Activated CD8-positive, alpha-beta T cell treated with anti-CD3 and anti-CD28 coated beads for 36 hours (primary cell): Measurements from ENCODE around the gene OCA2. TPM values are rescaled to one million over a fixed set of nuclear protein-coding genes. Genes with fewer than 3 reads are reported as not detected.

Experiments used
- ATAC-seq: fragments of 200-7000 bp; cut with Tn5 transposase; one replicate; pipeline ENCODE4 v1.10.0; 2021; ENCODE audit warnings: mild to moderate bottlenecking, moderate library complexity
- CTCF ChIA-PET: fragments of 350-600 bp; sonication (Branson Sonifier 250); formaldehyde crosslinking; loops from one replicate; lab custom pipeline; 2021; ENCODE audit warnings: antibody characterized with exemption; lab: Charles Lee
- POLR2A ChIA-PET: fragments of 350-600 bp; sonication (Branson Sonifier 250); formaldehyde crosslinking; loops from one replicate; lab custom pipeline; 2021; ENCODE audit warnings: antibody characterized with exemption; lab: Charles Lee
- DNase-seq: peaks from one replicate; pipeline ENCODE4 v3.0.0-alpha.2; 2020
- H3K27ac Mint-ChIP-seq: one replicate; pipeline ENCODE4 v1.8.0; 2021; ENCODE audit warnings: mild to moderate bottlenecking, mixed read lengths
- H3K27me3 Mint-ChIP-seq: one replicate; pipeline ENCODE4 v1.8.0; 2021; ENCODE audit warnings: mixed read lengths
- H3K36me3 Mint-ChIP-seq: one replicate; pipeline ENCODE4 v1.8.0; 2021; ENCODE audit warnings: low read depth, mixed read lengths
- H3K4me1 Mint-ChIP-seq: one replicate; pipeline ENCODE4 v1.8.0; 2021; ENCODE audit warnings: low read depth, mixed read lengths
- H3K4me3 Mint-ChIP-seq: one replicate; pipeline ENCODE4 v1.8.0; 2021; ENCODE audit warnings: mild to moderate bottlenecking, moderate library complexity, mixed read lengths
- H3K9me3 Mint-ChIP-seq: one replicate; pipeline ENCODE4 v1.8.0; 2021; ENCODE audit warnings: mixed read lengths
- intact Hi-C: fragments of 100-400 bp; cut with micrococcal nuclease; formaldehyde crosslinking; loops from one replicate; pipeline ENCODE4 v1.10.0; 2022
- total RNA-seq, 2 experiments: library from RNA; stranded (reverse); gene quantifications; one replicate each; pipeline ENCODE4 v1.2.3, GENCODE V29; 2021
- TF ChIP-seq, protein P1 (sequence below): fragments of 200-600 bp; IDR thresholded peaks from one replicate; pipeline ENCODE4 v1.8.0; 2022; ENCODE audit warnings: antibody characterized with exemption, mild to moderate bottlenecking

OCA2 gene
- total RNA-seq, 2 experiments from 2014 or later, result not detected

DNA sequence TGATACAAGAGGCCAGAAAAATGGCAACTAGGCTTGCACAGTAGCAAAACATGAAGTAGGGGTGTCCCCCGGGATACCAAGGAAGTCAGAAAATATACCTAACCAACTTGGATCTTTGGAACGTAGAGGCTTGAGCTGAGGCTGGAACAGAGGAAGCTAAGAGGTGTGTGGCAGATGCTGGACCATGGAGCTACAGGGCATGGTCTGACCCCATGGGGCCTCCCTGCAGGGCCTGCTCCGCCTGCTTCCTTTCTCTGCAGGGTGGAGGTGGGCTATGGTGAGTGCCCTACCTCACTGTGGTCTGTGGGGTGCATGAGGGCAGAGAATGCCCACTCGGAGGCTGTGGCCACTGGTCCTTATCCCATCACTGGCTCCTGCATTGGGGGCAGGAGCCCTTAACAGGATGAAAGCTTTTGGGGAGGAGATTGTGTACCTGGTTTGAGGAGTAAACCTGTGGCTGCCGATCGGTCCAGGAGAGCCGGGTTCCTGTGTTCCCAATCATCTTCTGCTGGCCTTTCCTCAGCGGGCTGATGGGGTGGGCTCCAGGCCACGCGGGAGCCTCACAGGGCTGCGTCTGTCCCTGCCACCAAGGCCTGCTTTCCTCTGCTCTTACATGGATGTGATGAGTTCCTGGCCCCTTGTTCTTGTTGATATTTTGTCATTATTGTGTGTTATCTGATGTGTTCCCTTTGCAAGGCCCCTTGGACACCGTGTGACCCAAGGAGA is 96.8 kb downstream of the OCA2 start:
- CTCF ChIA-PET, result no interaction called here
- peaks cover 2% of the 10 kb centered on the region for H3K9me3 Mint-ChIP-seq
- no peaks in the 10 kb centered on the region for H3K27me3 Mint-ChIP-seq
- TF ChIP-seq, protein P1, sequence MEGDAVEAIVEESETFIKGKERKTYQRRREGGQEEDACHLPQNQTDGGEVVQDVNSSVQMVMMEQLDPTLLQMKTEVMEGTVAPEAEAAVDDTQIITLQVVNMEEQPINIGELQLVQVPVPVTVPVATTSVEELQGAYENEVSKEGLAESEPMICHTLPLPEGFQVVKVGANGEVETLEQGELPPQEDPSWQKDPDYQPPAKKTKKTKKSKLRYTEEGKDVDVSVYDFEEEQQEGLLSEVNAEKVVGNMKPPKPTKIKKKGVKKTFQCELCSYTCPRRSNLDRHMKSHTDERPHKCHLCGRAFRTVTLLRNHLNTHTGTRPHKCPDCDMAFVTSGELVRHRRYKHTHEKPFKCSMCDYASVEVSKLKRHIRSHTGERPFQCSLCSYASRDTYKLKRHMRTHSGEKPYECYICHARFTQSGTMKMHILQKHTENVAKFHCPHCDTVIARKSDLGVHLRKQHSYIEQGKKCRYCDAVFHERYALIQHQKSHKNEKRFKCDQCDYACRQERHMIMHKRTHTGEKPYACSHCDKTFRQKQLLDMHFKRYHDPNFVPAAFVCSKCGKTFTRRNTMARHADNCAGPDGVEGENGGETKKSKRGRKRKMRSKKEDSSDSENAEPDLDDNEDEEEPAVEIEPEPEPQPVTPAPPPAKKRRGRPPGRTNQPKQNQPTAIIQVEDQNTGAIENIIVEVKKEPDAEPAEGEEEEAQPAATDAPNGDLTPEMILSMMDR, result no peak
- no peaks in the 10 kb centered on the region for H3K4me1 Mint-ChIP-seq
- ATAC-seq (no peak), DNase-seq (no peak)
- no peak overlapping the region for H3K27ac Mint-ChIP-seq
- intact Hi-C loops, result loop anchor here (10.0 kb wide), 1 partner anchor 57 kb away; no protein-coding TSS in a partner anchor
- H3K36me3 Mint-ChIP-seq, result no peaks in the 10 kb centered on the region
- no peak overlapping the region for H3K4me3 Mint-ChIP-seq
- POLR2A ChIA-PET, result no interaction called here

DNA sequence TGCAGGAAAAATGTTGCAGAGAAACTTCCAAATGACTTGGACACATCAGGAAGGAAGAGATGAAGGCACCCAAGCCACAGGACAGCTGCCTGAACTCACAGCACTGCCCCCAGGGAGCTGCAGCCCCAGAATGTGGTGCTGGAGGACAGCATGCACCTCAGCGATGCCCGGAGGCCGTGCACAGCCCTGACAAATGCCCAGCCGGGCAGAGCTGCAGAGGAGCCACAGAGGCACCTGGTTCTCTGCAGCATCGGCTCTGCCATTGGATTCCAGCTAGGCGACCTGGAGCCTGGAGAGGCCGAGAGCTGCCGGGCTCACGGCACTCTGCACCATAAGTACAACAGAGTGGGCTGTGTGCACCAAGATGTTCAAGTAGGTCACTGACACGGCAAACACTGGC is 97.5 kb downstream of the OCA2 start:
- Mint-ChIP-seq H3K4me3 (no peak overlapping the region), H3K9me3 (peaks cover 2% of the 10 kb centered on the region), H3K27ac (no peak overlapping the region), H3K27me3 (no peaks in the 10 kb centered on the region), H3K36me3 (no peaks in the 10 kb centered on the region), H3K4me1 (no peaks in the 10 kb centered on the region)
- intact Hi-C loops, result loop anchor here (10.0 kb wide), 1 partner anchor 57 kb away; no protein-coding TSS in a partner anchor
- ChIA-PET CTCF (no interaction called here), POLR2A (no interaction called here)
- DNase-seq (no peak), ATAC-seq (no peak)
- TF ChIP-seq, protein P1, result no peak

DNA sequence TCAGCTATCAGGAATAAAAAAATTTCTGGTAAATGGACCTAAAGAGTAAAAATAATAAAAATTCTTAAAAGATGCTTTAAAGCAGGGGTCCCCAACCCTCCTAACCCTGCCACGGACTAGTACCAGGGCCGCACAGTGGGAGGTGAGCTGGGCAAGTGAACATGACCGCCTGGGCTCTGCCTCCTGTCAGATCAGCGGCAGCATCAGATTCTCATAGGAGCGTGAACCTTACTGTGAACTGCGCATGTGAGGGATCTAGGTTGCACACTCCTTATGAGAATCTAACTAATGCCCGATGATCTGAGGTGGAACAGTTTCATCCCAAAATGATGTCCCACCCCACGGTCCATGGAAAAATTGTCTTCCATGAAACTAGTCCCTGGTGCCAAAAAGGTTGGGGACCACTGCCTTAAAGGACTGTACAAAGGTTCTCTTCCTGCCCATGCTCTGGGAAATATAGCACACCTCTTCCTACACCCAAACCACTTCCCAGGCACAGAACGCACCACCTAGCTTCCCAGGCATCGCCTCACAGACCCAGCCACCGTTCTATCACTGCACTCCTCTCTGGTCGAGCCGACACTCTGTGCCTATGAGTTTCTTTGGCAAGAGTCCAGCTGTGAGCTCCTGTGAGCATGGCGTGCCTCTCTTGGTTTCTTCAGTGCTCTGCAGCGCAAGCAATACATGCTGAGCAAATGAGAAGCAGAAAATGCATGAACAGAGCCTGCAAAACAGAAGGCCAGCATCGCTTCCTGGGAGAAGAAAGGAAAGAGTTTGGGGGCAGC is 104.9 kb downstream of the OCA2 start:
- intact Hi-C loops, result no loop called here
- no peaks in the 10 kb centered on the region for H3K4me1 Mint-ChIP-seq
- H3K36me3 Mint-ChIP-seq, result no peaks in the 10 kb centered on the region
- H3K9me3 Mint-ChIP-seq, result no peaks in the 10 kb centered on the region
- no peak overlapping the region for H3K27ac Mint-ChIP-seq
- no peak for DNase-seq
- H3K4me3 Mint-ChIP-seq, result no peak overlapping the region
- no peak for ATAC-seq
- no peaks in the 10 kb centered on the region for H3K27me3 Mint-ChIP-seq
- ChIA-PET CTCF (no interaction called here), POLR2A (no interaction called here)
- TF ChIP-seq, protein P1, result no peak

DNA sequence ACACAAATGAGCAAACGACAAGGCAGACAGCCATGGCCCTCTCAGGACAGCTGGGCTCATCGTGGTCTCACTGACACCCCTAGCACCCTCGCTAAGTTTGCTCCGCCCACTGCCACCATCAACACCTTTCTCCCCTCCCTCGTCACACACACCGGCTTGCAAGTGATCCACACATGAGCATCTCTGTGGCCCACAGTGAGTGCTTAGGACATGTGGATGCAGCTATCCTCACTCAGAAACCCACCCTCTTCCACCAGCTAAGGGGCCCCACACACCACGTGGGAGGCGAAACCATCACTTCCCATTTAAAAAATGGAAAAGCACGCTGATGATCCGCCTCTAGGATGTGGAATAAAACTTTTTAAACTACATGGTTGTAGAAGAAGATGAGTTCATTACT is 105.6 kb downstream of the OCA2 start:
- DNase-seq, result no peak
- H3K36me3 Mint-ChIP-seq, result no peaks in the 10 kb centered on the region
- H3K4me3 Mint-ChIP-seq, result no peak overlapping the region
- POLR2A ChIA-PET, result no interaction called here
- TF ChIP-seq, protein P1, result no peak
- no peaks in the 10 kb centered on the region for H3K4me1 Mint-ChIP-seq
- no peak for ATAC-seq
- intact Hi-C loops, result no loop called here
- no peaks in the 10 kb centered on the region for H3K9me3 Mint-ChIP-seq
- H3K27ac Mint-ChIP-seq, result no peak overlapping the region
- no peaks in the 10 kb centered on the region for H3K27me3 Mint-ChIP-seq
- CTCF ChIA-PET, result no interaction called here
